Colonic mucosa (tissue), 4 donors: ENCODE data around the gene PEPD. TPM values are rescaled to one million over a fixed set of nuclear protein-coding genes. Genes with fewer than 3 reads are reported as not detected.
"Not testable (repeated sequence)": the region's sequence is repeated elsewhere in the genome, so short reads cannot be mapped to it uniquely, and the experiment has no call there.

Source experiments
- DNase-seq: peaks from one replicate; pipeline ENCODE4 v3.0.0-alpha.2; 2020
- H3K27ac ChIP-seq: fragments of 200-600 bp; one replicate; pipeline ENCODE4 v1.8.0; 2021
- H3K27me3 ChIP-seq: fragments of 200-600 bp; one replicate; pipeline ENCODE4 v1.8.0; 2021
- H3K36me3 ChIP-seq: fragments of 200-600 bp; one replicate; pipeline ENCODE4 v1.8.0; 2021
- H3K4me1 ChIP-seq: fragments of 200-600 bp; one replicate; pipeline ENCODE4 v1.8.0; 2021; ENCODE audit warnings: mild to moderate bottlenecking
- H3K4me3 ChIP-seq: fragments of 200-600 bp; one replicate; pipeline ENCODE4 v1.8.0; 2021
- H3K9ac ChIP-seq, 2 donors: one replicate each; pipeline ENCODE4 v1.7.0; 2013; ENCODE audit warnings: control low read depth in 2 of 2, low read depth in 2 of 2, low read length in 2 of 2
- H3K9me3 ChIP-seq: fragments of 200-600 bp; one replicate; pipeline ENCODE4 v1.8.0; 2021
- intact Hi-C: fragments of 100-400 bp; cut with DNase I; formaldehyde crosslinking; loops from one replicate; pipeline ENCODE4 v1.14.1; 2022
- total RNA-seq, 2 donors: library from RNA; stranded (reverse); fragmentation: NEBNext Ultra II Directional in 1 of 2; extraction: Animal tissue kit (Norgen Biotek cat#: 25700) in 1 of 2; gene quantifications; one replicate each; pipeline ENCODE4 v1.2.1, GENCODE V29; 2021
- TF ChIP-seq, protein P1 (sequence below): fragments of 200-600 bp; IDR thresholded peaks from one replicate; pipeline ENCODE4 v1.8.0; 2022; ENCODE audit warnings: antibody characterized with exemption, mild to moderate bottlenecking
- donor health status: healthy.
- donor health status: DM: no; HTN: no; CAD: no.
- donor health status: DM: no; HTN: no; CAD: no.

The PEPD gene
- total RNA-seq, 2 donors from 2014 or later, result 47.9 to 71.4 TPM

DNA sequence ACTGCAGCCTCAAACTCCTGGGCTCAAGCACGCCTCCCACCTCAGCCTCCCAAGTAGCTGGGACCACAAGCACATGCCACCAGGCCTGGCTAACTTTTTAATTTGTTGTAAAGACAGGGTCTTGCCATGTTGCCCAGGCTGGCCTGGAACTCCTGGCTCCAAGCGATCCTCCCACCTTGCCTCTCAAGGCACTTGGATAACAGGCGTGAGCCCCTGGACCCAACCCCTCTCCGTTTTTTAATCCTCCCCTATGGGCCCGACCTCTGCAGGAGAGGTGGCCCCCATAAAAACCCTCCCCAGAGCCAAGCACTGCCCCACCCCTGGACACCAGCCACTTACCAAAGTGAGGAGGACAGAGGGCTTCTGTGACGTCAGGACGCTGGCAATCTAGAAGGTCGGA lies 28.6 kb downstream of the PEPD start:
- TF ChIP-seq, protein P1, sequence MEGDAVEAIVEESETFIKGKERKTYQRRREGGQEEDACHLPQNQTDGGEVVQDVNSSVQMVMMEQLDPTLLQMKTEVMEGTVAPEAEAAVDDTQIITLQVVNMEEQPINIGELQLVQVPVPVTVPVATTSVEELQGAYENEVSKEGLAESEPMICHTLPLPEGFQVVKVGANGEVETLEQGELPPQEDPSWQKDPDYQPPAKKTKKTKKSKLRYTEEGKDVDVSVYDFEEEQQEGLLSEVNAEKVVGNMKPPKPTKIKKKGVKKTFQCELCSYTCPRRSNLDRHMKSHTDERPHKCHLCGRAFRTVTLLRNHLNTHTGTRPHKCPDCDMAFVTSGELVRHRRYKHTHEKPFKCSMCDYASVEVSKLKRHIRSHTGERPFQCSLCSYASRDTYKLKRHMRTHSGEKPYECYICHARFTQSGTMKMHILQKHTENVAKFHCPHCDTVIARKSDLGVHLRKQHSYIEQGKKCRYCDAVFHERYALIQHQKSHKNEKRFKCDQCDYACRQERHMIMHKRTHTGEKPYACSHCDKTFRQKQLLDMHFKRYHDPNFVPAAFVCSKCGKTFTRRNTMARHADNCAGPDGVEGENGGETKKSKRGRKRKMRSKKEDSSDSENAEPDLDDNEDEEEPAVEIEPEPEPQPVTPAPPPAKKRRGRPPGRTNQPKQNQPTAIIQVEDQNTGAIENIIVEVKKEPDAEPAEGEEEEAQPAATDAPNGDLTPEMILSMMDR, result no peak
- no peak overlapping the region for H3K9ac ChIP-seq

DNA sequence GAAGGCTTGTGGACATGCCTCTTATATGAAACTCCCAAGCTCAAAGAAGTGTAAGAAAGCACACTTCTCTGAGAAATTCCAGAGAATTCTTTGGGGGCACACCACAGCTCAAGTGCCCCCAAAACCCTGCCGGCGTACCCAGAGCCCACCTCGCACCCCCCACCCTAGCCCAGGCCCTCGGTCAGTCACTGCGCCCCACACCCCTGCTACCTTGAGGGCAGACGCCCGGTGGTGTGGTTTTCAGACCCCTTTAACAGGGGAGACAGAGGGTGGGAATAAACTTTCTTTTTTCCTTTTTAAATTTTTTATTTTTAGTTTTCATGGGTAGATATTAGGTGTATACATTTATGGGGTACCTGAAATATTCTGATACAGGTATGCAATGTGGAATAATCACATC lies 29.5 kb downstream of the PEPD start:
- intact Hi-C loops, result no loop called here
- TF ChIP-seq, protein P1, result no peak
- DNase-seq, result no peak

More for the DNA sequence above, 28.6 kb downstream of the PEPD start:
- intact Hi-C loops, result no loop called here
- Histone ChIP-seq H3K4me1 (no peaks in the 10 kb centered on the region), H3K27me3 (no peaks in the 10 kb centered on the region), H3K36me3 (no peaks in the 10 kb centered on the region), H3K4me3 (no peak overlapping the region), H3K27ac (no peak overlapping the region), H3K9me3 (no peaks in the 10 kb centered on the region)
- no peak for DNase-seq

DNA sequence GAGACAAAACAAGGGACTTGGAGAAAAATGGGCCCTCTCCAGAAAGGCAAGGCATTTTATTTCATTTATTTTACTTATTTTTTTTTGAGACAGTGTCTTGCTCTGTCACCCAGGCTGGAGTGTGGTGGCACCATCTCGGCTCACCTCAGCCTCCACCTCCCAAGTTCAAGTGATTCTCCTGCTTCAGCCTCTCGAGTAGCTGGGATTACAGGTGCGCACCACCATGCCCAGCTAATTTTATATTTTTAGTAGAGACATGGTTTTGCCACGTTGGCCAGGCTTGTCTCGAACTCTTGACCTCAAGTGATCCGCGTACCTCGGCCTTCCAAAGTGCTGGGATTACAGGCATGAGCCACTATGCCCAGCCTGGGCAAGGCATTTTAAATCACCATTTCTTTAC lies 31.0 kb downstream of the PEPD start:
- H3K4me1 ChIP-seq, H3K9ac ChIP-seq, H3K27me3 ChIP-seq, H3K27ac ChIP-seq, H3K36me3 ChIP-seq, H3K9me3 ChIP-seq, DNase-seq, H3K4me3 ChIP-seq, intact Hi-C loops: not testable (repeated sequence)

More for the DNA sequence above, 29.5 kb downstream of the PEPD start:
- H3K4me1 ChIP-seq, result no peaks in the 10 kb centered on the region
- no peak overlapping the region for H3K4me3 ChIP-seq
- no peak overlapping the region for H3K27ac ChIP-seq
- no peaks in the 10 kb centered on the region for H3K9me3 ChIP-seq
- H3K27me3 ChIP-seq, result no peaks in the 10 kb centered on the region
- H3K36me3 ChIP-seq, result no peaks in the 10 kb centered on the region
- no peak overlapping the region for H3K9ac ChIP-seq

DNA sequence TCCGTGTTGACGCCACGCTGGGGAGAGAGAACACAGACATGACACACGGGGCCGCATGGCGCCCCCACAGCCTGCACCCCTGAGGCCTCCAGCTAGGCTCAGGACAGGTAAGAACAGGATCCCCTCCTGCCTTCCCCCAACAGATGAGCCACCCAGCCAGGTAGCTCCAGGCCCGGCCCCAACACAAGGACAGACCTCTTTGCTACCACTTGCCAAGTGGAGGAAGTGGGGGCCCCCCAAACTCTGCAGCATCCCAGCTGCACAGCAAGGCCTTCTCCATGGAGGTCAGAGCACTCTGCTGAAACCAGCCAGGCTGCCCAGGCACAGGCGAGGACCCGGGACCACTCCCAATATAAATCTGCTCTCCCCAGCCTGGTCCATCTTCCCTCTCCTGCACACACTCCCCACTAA lies 31.5 kb downstream of the PEPD start:
- no peaks in the 10 kb centered on the region for H3K36me3 ChIP-seq
- intact Hi-C loops, result no loop called here
- H3K27ac ChIP-seq, result no peak overlapping the region
- no peak overlapping the region for H3K4me3 ChIP-seq
- no peak for DNase-seq
- no peaks in the 10 kb centered on the region for H3K9me3 ChIP-seq
- no peaks in the 10 kb centered on the region for H3K27me3 ChIP-seq
- no peaks in the 10 kb centered on the region for H3K4me1 ChIP-seq
- H3K9ac ChIP-seq, result no peak overlapping the region
- TF ChIP-seq, protein P1, result no peak

- no peak overlapping the region for H3K27ac ChIP-seq
- H3K9ac ChIP-seq, result no peak overlapping the region
- DNase-seq, result no peak
- H3K4me1 ChIP-seq, result no peaks in the 10 kb centered on the region
- no peaks in the 10 kb centered on the region for H3K36me3 ChIP-seq
- intact Hi-C loops, result no loop called here
- no peaks in the 10 kb centered on the region for H3K27me3 ChIP-seq
- TF ChIP-seq, protein P1, result no peak
- no peaks in the 10 kb centered on the region for H3K9me3 ChIP-seq
- no peak overlapping the region for H3K4me3 ChIP-seq
Measured at GRCh38 chr19:33488826-33489225, 32.8 kb downstream of the PEPD start.

GRCh38 chr19:33487901-33488800 lies 33.4 kb downstream of the PEPD start:
- no peak for DNase-seq
- no peak overlapping the region for H3K9ac ChIP-seq
- TF ChIP-seq, protein P1, result no peak
- H3K4me1 ChIP-seq, result no peaks in the 10 kb centered on the region
- H3K27me3 ChIP-seq, result no peaks in the 10 kb centered on the region
- H3K27ac ChIP-seq, result no peak overlapping the region
- intact Hi-C loops, result no loop called here
- no peaks in the 10 kb centered on the region for H3K9me3 ChIP-seq
- H3K4me3 ChIP-seq, result no peak overlapping the region
- H3K36me3 ChIP-seq, result no peaks in the 10 kb centered on the region
